Sigmoid colon (tissue), 4 donors: ENCODE data around the gene SND1.

ENCODE experiments used
- CTCF ChIP-seq, 4 experiments: fragments of 450-650 bp in 3 of 4; fragments of 200-600 bp in 1 of 4; IDR thresholded peaks; one replicate each; pipeline ENCODE4 v1.5.1; 2016 to 2019; ENCODE audit warnings: antibody characterized with exemption in 4 of 4, mild to moderate bottlenecking in 3 of 4, moderate library complexity in 2 of 4
- EP300 ChIP-seq, 4 donors: sonication (generic); formaldehyde crosslinking; IDR thresholded peaks; one replicate each; pipeline ENCODE4 v1.6.1; 2017; ENCODE audit warnings: antibody characterized with exemption in 4 of 4
- POLR2AphosphoS5 ChIP-seq, 4 donors: sonication (generic); formaldehyde crosslinking; IDR thresholded peaks; one replicate each; pipeline ENCODE4 v1.6.1; 2017; ENCODE audit warnings: antibody characterized with exemption in 4 of 4

- TF ChIP-seq CTCF (IDR thresholded peaks at IDR 0.05) (no peak), POLR2AphosphoS5 (IDR thresholded peaks at IDR 0.05) (no peak), EP300 (IDR thresholded peaks at IDR 0.05) (no peak)
These were observed 367.3 kb downstream of the SND1 start for GRCh38 chr7:128019288-128019687.
